Islet precursor cell (in vitro differentiated cells): ENCODE measurements around the gene KCNIP1.

ENCODE experiments used
- DNase-seq: peaks from one replicate; pipeline ENCODE4 v3.0.0-alpha.2; 2018

The KCNIP1 gene

DNA sequence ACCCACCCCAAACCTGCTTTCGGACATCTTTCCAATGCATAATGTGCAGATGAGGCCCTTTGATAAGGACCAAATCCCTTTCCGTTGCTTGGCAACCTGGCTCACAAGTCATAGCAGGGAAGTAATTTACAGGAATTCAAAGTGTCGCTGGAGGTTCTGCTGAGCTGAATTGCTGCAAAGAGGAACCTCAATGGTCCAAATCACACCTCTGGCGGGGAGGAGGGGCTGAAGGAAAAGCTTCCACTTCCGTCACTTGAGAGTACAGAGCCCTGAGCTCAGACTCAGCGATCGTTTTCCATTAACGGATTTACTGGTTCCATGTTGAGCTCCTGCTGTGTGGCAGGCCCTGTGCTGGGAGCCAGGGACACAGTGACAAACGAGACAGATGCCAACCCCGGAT is 99.3 kb downstream of the KCNIP1 start:
- no peak for DNase-seq

DNA sequence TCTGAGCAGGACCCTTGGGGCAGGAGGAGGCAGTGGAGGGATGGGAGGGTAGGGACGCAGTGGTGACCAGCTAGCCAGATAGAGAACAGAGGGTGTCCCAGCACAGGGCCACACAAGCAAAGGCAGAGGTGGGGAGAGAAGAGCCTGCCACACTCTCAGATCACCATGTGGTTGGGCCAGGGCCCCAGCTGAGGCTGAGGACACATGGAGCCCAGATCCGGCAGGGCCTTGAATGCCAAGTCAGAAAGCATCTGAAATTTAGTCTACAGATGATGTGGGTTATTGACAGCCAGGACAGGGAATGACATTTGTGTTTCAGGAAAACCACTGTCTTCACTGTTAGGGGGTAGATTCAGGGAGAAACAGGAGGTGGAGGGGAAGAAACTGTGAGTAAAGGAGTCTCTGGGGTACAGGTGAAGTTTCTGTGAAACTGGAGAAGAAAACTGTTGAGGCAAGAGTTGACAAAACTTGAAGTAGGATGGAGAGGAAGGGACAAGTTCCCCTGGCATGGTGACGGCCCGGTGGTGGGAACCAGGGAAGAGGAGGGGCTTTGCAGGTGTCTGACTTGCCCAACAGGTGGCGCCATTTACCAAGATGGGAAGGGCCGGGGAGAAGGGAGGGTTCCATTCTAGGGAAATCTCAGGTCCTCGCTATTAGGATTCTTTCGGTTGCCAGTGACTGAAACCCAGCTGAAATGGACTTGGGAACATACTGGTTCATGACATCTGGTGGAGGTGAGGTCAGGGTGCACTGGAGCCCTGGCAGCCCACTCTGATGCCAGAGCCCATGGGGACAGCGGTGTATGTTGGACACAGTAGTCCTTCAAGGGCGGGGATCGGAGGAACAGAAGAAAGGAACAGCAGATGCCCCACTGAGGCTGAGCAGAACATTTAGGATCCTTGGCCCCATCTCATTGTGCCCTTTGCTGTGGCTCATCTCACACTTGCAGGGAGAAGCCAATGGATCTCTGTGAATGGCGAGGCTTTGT is 100.1 kb downstream of the KCNIP1 start:
- DNase-seq, result peak; percentile 83

DNA sequence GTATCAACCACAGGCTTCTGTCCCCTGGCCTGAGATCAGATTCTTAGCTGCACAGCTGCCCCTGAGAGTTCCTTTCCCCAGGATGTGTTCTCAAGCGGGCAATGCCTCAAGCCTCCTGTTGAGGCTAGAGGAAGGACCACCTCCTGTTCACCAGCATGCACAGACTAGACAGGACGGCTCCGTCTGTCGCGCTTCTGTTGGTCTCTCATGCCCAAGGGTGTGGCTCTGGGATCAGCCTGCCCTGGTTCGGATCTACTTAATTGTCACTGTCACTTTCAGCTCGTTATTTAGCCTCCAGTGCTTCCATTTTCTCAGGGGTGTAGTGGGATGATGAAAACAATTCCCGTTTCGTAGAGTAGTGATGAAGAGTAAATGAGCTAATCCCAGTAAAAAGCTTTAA is 103.1 kb downstream of the KCNIP1 start:
- no peak for DNase-seq

DNA sequence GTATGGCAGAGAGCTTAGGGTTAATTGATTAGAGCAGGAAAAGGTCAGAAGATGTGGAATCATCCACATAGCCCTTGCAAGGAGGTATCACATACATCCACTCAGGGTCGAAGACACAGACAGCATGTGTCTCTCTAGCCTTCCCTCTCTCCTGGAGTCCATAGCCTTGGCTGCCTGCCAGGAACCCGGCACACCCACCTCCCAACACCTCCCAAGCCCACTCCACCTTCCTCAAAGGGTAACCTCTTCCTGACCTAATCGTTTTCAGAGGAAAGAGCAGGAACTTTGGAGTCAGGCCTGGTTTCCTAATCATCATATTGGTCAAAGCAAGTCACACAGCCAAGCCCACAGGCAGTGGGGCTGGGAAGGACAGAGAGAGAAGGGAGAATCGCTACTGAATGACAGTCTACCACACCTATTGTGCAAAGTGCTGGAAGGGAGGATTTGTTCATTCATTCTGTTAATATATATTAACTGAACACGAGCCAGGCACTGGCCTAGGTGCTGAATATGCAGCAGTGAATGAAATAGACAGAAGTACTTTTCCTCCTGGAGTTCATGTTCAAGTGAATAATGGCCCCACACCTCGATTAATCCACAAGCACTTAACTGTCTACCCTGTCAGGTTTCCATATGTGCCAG is 107.8 kb downstream of the KCNIP1 start:
- no peak for DNase-seq

DNA sequence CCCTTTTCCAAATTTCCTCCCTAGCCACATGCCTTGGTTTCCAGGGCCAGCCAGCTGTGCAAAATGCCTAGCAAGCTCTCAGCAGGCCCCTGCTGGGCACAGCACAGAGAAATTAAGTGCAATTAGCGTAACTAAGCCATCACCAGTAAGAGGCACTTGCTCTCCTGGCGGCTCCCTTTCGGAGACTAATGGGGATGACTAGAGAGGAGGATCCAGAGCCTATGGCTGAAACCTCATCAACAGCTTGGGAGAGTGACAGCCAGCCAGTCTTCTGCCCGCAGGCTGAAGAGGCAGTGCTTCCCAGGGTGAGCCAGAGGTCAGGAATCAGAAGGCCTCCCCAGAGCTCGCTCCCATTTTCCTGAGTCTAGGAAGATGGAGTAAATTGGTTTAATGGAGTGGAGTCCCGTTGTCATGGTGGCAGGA is 108.4 kb downstream of the KCNIP1 start:
- peak; percentile 89 for DNase-seq

DNA sequence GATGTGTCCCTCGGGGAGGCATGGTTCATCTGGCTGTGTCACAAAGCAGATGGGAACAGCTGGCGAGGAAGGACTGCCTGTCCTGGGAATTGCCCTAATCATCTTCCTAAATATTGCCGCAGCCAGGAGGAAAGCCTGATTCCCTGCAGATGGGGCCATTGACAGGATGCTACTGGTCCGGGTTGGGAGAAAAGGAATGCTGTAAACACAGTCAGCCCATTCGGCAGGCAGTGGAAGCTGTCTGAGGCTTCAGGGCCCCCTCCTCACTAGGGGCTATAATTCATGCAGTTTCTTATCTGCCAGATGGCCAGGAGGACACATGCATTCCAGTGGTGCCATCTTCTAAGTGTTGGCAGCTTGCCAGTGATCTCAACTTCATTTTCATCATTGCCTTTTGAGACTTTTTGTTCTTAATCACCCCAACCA is 110.3 kb downstream of the KCNIP1 start:
- DNase-seq, result peak; percentile 74

DNA sequence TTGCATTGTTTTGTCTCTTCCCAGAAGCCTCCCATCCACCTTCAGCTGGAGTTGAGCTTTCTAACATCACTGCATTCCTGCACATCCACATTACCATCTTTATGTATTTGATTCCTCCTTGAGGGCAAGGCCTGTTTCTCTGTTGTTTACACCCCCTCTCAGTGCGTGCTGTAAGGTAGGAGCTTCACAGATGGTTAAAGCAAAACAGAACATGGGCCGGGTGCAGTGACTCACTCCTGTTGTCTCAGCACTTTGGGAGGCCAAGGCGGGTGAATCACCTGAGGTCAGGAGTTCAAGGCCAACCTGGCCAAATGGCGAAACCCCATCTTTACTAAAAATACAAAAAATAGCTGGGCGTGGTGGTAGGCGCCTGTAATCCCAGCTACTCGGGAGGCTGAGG is 110.9 kb downstream of the KCNIP1 start:
- peak; percentile 83 for DNase-seq

DNA sequence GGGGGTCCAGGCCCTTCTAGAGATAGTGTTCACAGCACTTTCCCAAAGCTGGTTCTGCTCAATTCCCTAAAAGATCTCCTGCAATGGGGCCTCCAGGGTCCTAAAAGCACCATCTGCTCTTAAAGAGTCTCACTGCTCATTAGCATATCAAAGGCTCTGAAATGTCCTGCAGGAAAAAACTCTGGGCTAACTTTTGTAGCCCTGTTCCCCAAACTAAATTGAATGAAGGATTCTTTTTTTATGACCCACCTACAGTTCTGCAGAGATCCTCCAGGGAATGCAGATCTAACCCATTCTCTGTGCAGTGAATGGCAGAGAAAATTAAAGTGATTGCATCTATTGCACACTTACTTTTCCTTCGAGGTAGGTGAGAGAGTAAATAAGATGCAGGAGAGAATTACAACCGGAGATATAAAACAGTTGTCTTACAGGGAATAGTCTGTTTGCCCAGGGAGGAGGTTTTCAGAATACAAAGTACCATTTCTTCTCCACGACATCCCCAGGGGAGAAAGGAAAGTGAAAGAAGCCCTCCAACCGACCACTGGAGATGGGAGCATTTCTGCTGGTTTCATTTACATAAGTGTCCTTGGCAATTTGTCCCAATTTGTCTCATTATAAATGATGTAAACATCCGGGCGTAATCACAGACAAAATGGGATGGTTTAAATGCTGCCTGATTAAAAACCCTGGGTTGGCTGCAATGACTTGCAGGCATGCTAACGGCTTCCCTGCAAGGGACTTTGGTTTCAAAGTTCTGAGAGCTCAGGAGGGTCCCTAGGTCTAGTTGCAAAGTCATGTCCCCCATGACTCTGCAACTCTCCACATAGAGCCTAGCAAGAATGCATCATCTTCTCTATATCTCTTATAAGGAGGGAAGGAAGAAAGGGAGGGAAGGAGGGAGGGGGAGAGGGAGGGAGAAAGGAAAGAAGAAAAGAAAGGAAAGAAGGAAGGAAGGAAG is 114.0 kb downstream of the KCNIP1 start:
- no peak for DNase-seq

DNA sequence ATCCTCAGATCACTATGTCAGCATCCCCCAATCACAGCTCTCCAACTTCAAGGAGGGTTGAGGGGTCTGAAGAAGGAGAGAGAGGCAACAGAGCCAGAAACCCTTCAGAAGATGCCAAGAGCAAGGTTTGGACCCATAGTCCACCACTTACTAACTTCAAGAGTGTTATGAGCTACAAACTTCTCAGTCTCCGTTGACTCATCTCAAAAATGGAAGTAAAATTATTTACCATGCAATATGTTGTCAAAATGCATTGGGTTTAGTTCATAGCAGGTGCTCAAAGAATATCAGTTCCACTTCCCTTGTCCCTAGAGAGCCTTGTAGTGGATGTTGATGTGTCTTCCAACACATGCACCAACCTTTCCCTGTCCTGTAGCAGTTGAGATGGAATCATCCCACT is 116.0 kb downstream of the KCNIP1 start:
- DNase-seq, result no peak

DNA sequence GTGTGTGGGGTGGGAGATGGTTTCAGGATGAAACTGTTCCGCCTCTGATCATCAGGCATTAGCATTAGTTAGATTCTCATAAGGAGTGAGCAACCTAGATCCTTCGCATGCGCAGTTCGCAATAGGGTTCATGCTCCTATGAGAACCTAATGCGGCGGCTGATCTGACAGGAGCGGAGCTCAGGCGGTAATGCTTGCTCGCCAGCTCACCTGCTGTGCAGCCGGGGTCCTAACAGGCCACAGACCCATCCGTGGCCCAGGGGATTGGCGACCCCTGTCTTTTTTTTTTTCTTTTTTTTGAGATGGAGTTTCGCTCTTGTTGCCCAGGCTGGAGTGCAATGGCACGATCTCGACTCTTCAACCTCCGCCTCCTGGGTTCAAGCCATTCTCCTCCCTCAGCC is 119.1 kb downstream of the KCNIP1 start:
- DNase-seq, result no peak

DNA sequence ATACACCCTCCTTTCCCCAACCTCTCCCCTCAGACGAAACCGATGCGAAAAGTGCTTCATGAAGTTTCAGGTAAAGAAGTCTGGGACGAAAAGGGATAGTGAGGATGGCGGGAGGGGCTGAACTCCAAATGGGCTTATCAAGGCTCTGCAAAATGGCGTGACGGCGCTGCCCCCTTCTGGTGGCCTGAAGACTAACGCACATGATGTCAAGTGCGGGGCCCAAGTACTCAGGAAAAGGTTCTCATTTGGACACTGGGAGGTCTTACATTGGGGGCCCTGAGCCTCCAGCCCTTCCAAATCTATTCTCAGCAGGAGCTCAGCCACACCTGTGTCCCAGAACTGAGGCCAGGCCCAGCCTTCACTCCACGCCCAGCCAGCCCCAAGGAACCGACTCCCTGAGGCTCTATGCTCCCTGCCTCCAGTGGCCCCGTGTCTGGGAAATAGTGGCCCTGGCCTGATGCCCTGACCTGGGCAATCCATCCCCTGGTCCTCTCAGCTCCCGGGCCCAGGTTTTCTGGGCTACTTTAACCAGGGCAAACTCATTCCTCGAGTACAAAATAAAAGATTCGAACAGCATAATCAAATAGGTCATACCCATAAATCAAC is 119.9 kb downstream of the KCNIP1 start:
- peak; percentile 79 for DNase-seq

DNA sequence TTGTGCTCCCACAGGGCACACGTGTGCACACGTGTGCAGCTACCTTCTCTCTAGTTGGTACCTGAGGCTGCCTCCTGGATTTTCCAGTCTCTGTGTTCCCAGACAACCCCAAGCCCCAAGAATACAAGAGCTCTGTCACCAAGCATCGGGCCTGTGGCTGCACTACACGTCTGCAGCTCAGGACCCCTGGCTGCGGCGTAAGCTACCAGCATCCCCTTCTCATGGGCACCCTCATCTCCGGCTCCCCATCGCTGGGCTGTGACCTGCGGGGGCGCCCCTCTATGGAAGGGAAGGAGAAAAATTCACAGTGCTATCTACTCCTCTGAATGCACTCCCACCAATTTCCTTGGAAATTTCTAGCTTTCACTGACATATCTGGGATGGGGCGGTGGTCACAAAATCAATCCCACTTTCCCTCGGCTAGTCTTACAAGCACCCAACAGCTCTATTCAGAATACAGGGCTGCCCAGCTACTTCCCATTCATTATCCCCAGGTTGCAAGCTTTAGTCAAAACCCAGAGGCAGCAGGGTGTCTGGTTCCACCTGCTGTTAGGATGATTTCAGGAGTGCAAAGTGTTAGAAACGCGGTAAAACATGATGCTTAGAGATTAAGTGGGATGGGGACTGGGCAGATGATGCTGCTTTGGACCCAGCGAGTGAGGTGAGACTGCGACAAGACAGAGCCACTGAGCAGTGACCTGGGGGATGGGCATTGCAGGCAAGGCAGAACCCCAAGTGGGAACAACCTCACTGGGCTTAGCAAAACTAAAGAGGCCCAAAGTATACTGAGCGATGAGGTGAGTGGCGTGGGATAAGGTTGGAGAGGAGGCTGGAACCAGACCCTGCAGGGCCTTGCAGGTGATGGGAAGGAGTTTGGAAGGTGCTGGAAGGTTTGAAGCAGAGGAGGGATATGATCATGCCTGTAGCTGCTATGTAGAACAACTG is 121.7 kb downstream of the KCNIP1 start:
- no peak for DNase-seq

DNA sequence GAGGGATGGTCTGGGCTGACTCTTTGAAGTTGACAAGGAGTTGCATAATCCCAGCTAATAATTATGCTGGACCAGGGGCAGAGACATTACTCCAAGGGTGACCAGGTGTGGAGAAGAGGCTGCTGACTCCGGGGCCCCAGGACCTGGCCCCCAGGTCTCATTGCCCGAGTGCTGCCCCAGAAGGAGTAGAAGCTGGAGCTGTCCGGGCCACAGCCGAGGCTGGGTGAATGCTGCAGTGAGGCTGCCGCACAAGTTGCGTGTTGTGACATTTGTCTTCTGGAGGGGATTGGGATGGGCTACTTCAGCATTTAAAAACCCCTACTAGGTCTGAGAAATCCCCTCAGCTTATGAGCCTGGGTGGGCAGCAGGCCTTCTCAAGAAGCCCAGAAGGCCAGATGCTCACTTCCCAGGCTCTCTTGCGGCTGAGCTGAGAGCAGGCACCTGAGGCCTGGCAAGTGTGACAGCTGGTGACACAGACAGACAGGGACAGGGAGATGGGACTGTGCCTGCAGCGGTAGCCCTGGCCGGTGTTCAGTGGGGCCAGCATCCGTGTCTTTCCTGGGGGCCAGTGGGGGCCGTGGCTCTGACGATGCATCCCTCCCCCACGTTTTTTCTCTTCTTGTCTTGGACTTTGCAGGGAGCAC is 122.8 kb downstream of the KCNIP1 start:
- no peak for DNase-seq

DNA sequence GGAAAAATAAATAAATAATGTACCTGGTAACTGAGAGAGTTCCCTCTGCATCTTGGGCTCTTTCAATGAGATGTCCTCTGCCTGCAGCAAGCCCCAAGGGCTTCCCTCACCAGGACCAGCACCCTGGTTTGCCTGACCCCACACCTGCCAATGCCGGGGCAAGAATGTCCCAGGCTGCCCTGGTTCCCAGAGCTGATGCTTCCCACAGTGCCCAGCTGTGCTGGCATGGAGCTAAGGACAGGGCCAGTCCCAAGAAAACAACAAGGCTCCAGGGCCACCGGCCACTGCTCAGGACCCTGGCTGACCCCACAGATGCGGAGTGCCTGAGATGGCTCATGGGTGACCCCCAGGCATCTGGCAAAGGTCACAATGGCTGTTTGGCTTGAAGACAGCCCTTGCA is 123.5 kb downstream of the KCNIP1 start:
- DNase-seq, result no peak

DNA sequence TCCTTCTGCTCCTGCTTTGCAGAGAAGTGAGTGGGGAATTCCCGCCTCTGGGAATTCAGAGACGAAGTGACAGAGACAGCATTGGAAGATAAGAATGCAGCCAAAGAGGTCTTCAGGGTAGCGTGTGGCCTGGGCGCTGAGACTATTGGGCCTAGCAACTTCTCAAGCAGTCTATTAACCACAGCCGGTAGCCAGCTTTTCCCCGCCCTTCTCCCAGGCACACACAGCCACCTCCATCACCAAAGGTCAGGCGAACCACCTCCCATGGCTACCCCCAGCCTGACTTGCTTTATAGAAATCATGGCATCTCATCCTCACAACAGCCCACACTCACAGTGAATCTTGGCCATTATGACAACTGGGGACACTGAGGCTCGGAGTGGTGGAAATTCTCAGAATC is 124.2 kb downstream of the KCNIP1 start:
- DNase-seq, result no peak

DNA sequence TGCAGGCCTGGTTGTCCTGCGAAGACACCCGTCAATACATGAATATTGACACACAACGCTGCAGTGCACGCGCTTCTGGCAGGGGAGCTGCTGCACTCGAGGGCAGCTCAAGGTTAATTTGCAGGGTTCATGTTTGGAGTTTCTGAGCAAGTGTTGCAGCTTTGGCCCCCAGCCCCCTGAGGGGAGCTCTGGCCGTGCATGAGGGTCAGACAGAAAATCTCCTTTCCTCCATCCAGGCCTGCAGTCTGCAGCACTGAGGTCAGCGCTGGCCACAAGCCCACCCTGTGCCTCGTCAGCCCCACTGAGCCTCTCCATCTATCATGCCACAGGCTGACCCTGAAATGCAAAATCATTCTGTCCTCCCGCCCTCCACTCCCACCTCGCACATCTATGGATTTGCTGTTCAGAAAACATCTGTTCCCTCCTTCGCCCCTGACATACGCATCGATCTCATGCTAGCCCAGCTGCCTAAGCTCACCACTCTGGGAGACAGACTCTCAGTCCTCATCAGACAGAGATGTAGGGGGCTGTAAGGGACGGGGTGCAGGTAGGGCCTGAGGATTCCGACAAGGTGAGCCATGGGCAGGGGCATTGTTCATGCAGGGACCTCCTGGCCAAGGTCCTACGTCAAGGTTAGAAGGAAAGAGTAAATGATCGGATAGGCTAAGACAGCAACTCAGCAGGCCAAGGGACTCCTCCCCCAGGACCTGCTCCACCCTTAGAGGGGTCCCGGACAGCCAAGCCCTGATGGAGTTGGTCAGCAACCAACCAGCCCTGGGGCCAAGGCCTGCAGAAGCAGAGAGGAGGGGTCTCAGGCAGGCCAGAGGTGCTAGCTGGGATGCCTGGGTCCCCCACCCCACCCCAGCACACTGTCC is 125.1 kb downstream of the KCNIP1 start:
- peak; percentile 51 for DNase-seq

DNA sequence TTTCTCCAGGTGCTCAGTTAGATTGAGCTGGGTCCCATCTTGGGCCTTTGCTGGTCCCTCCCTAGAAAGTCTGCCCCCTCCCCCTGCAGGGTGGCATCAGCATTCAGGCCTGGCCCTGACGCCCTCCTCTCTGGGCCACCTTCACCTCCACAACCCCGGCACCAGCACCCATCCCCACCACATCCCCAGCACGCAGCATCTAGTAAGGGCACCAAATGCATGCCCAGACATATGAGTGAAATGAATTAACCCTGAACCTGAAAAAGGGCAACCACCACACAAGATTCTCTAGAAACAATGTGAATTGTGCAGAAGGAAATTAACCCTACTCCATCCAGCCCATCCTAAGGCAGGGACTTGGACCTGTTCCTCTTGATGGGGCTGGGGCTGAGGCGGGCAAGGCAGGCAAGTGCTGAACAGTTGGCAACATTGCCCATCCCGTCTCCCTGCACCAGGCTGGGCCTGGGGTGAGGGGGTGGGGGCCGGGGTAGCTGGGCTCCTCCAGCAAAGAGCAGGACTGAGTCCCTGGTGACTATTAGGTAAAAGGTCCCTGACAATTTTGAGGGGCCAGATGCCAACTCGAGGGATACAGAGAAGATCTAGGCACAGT is 125.9 kb downstream of the KCNIP1 start:
- no peak for DNase-seq

DNA sequence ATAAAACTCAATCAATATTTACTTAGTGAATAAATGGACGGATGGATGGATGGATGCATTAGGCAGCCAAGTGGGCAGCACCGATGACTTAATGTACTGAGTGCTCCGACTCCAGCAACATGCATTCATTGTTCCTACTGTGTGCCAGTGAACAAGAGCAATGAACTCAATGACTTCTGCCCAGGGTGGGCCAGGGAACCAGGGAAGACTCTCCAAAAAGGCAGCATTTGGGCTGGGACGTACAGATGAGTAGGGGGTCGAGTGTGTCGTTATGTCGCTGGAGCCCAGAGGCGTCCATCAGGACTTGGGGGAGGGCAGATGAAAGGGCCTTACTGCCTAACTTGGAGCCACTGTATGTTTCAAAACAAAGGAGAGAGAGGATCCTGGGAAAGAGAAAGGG is 126.4 kb downstream of the KCNIP1 start:
- DNase-seq, result no peak

DNA sequence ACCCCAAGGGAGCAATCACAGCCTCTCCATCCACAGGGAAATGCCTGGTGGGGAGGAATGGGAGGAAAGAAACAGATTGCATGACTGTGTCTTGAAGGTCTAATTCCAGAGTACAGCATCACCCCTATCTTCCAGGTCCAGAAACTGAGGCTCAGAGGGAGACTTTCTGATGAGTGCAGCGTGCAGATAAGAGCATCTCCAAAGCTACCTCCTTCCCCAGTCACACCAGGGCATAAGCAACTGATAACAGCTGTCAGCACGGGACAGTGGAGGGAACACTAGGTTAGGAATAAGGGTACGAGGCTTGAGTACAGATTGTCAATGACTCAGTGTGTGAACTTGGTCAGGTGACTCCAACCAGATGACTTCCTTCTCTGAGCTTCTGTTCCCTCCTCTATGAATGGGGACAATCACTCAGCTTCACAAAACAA is 126.9 kb downstream of the KCNIP1 start:
- no peak for DNase-seq
